A549 (cell line): Measurements from ENCODE around the gene ARHGAP10. TPM values are rescaled to one million over a fixed set of nuclear protein-coding genes. Genes with fewer than 3 reads are reported as not detected.

ENCODE experiments used
- ATAC-seq, 2 experiments: fragments of 200-7000 bp in 1 of 2; fragments of >200 bp in 1 of 2; cut with Nextera tagmentation in 1 of 2; cut with Tn5 transposase in 1 of 2; 3 replicates each; pipeline versions ENCODE4 v1.8.0 to v1.9.1; 2018 to 2020; ENCODE audit warnings: mild to moderate bottlenecking in 1 of 2, moderate library complexity in 1 of 2
- CTCF ChIA-PET: fragments of 300-600 bp; sonication (Branson Sonifier 250); formaldehyde crosslinking; extraction: SDS; loops from one replicate; lab custom pipeline; 2021; ENCODE audit warnings: antibody characterized with exemption, inconsistent platforms; lab: Yijun Ruan, JAX
- POLR2A ChIA-PET: fragments of 350-600 bp; formaldehyde crosslinking; extraction: SDS; loops from one replicate; lab custom pipeline; 2021; ENCODE audit warnings: antibody characterized with exemption, inconsistent platforms; lab: Yijun Ruan, JAX
- DNase-seq, 2 experiments: peaks; one replicate each; pipeline versions ENCODE4 v3.0.0 to v3.0.0-alpha.2; 2011 to 2016; ENCODE audit warnings: low read depth in 1 of 2, low spot score in 1 of 2
- FAIRE-seq: peaks from 2 replicates; lab custom pipeline; 2011; peaks lifted over from hg19 to GRCh38; lab: Jason Lieb, UNC
- H3K27ac ChIP-seq, 2 experiments: fragments of >200 bp; sonication (Bioruptor Twin); formaldehyde crosslinking; 3 replicates each; pipeline ENCODE4 v1.5.1; 2016 to 2017
- H3K4me1 ChIP-seq: fragments of >200 bp; sonication (Bioruptor Twin); formaldehyde crosslinking; 3 replicates; pipeline ENCODE4 v1.6.1; 2016
- H3K4me2 ChIP-seq: fragments of >200 bp; sonication (Bioruptor Twin); formaldehyde crosslinking; 3 replicates; pipeline ENCODE4 v1.6.1; 2016
- H3K4me3 ChIP-seq: fragments of >200 bp; sonication (Bioruptor Twin); formaldehyde crosslinking; 3 replicates; pipeline ENCODE4 v1.5.1; 2016
- H3K9me3 ChIP-seq: fragments of >200 bp; sonication (Bioruptor Twin); formaldehyde crosslinking; 3 replicates; pipeline ENCODE4 v1.6.1; 2016
- ATOH8 ChIP-seq: fragments of 250-450 bp; sonication (Bioruptor Pico); IDR thresholded peaks from 2 replicates; pipeline ENCODE4 v1.5.0; 2020; ENCODE audit warnings: low read depth, mild to moderate bottlenecking, moderate library complexity
- BHLHE40 ChIP-seq: IDR thresholded peaks from 2 replicates; pipeline ENCODE4 v1.6.1; 2012; ENCODE audit warnings: low read depth, low read length, inconsistent platforms
- CBX2 ChIP-seq: fragments of 200-600 bp; sonication (generic); IDR thresholded peaks from 2 replicates; pipeline ENCODE4 v1.6.1; 2016; ENCODE audit warnings: low read depth, mild to moderate bottlenecking, borderline replicate concordance
- CBX8 ChIP-seq: fragments of 200-600 bp; sonication (generic); IDR thresholded peaks from 2 replicates; pipeline ENCODE4 v1.6.1; 2016
- CEBPB ChIP-seq, 2 experiments: fragments of >200 bp in 1 of 2; sonication (Bioruptor Twin) in 1 of 2; formaldehyde crosslinking in 1 of 2; IDR thresholded peaks; 2 replicates each; pipeline ENCODE4 v1.6.1; 2012 to 2016
- CHD2 ChIP-seq: fragments of 150-350 bp; IDR thresholded peaks from 2 replicates; pipeline ENCODE4 v1.6.1; 2014; ENCODE audit warnings: low read length; ENCODE audit not compliant: partially characterized antibody
- EP300 ChIP-seq, 2 experiments: fragments of >200 bp; sonication (Bioruptor Twin); formaldehyde crosslinking; IDR thresholded peaks; 2 replicates in 1 of 2; 3 replicates in 1 of 2; pipeline ENCODE4 v1.6.1; 2016 to 2017
- ESRRA ChIP-seq: fragments of 150-350 bp; IDR thresholded peaks from 2 replicates; pipeline ENCODE4 v1.6.1; 2014; ENCODE audit warnings: mild to moderate bottlenecking, low read length, borderline replicate concordance
- FOSL2 ChIP-seq, 2 experiments: fragments of 450-650 bp in 1 of 2; fragments of >200 bp in 1 of 2; sonication (Bioruptor Twin) in 1 of 2; formaldehyde crosslinking; IDR thresholded peaks; 2 replicates each; pipeline versions ENCODE4 v1.5.0 to v1.6.1; 2016 to 2020; ENCODE audit warnings: mild to moderate bottlenecking in 1 of 2, moderate library complexity in 1 of 2
- HEYL ChIP-seq: fragments of 250-450 bp; sonication (Bioruptor Pico); IDR thresholded peaks from 2 replicates; pipeline ENCODE4 v1.8.0; 2021; ENCODE audit warnings: mild to moderate bottlenecking, moderate library complexity
- HOXB13 ChIP-seq: fragments of 250-450 bp; sonication (Bioruptor Pico); IDR thresholded peaks from 2 replicates; pipeline ENCODE4 v1.5.0; 2020; ENCODE audit warnings: low read depth, mild to moderate bottlenecking, moderate library complexity
- HOXB5 ChIP-seq: fragments of 250-450 bp; sonication (Bioruptor Pico); IDR thresholded peaks from 2 replicates; pipeline ENCODE4 v1.5.0; 2020; ENCODE audit warnings: mild to moderate bottlenecking, moderate library complexity
- JUN ChIP-seq, 2 experiments: fragments of >200 bp; sonication (Bioruptor Twin); formaldehyde crosslinking; IDR thresholded peaks; 2 replicates in 1 of 2; 3 replicates in 1 of 2; pipeline ENCODE4 v1.6.1; 2016 to 2017
- JUNB ChIP-seq: fragments of >200 bp; sonication (Bioruptor Twin); formaldehyde crosslinking; IDR thresholded peaks from 2 replicates; pipeline ENCODE4 v1.6.1; 2016
- KDM1A ChIP-seq: fragments of 200-600 bp; sonication (generic); IDR thresholded peaks from 2 replicates; pipeline ENCODE4 v1.6.1; 2016; ENCODE audit warnings: low read depth, mild to moderate bottlenecking
- MAFK ChIP-seq: fragments of 450-650 bp; IDR thresholded peaks from 2 replicates; pipeline ENCODE4 v1.6.1; 2014; ENCODE audit not compliant: partially characterized antibody
- MYC ChIP-seq: IDR thresholded peaks from 2 replicates; pipeline ENCODE4 v1.6.1; 2012; ENCODE audit warnings: mild to moderate bottlenecking, inconsistent platforms, low read length, improper control_type of control experiment, borderline replicate concordance
- NFE2L2 ChIP-seq: fragments of 150-350 bp; conservative IDR thresholded peaks from 2 replicates; pipeline ENCODE4 v1.6.1; 2014; ENCODE audit warnings: low read length
- NR3C1 ChIP-seq: fragments of >200 bp; sonication (Bioruptor Twin); formaldehyde crosslinking; IDR thresholded peaks from 3 replicates; pipeline ENCODE4 v1.6.1; 2017
- PBX3 ChIP-seq: IDR thresholded peaks from 2 replicates; pipeline ENCODE4 v1.6.1; 2012
- PHF8 ChIP-seq: fragments of 200-600 bp; sonication (generic); IDR thresholded peaks from 2 replicates; pipeline ENCODE4 v1.6.1; 2016; ENCODE audit warnings: low read depth, mild to moderate bottlenecking, antibody characterized with exemption, moderate library complexity, borderline replicate concordance
- POLR2A ChIP-seq: IDR thresholded peaks from 2 replicates; pipeline ENCODE4 v1.6.1; 2012; ENCODE audit warnings: mild to moderate bottlenecking, low read length
- POLR2AphosphoS2 ChIP-seq: conservative IDR thresholded peaks from 2 replicates; pipeline ENCODE4 v1.6.1; 2012; ENCODE audit warnings: low read length, improper control_type of control experiment, inconsistent platforms
- RAD21 ChIP-seq, 2 experiments: fragments of >200 bp in 1 of 2; sonication (Bioruptor Twin) in 1 of 2; formaldehyde crosslinking in 1 of 2; IDR thresholded peaks in 1 of 2; conservative IDR thresholded peaks in 1 of 2; 2 replicates in 1 of 2; 3 replicates in 1 of 2; pipeline ENCODE4 v1.6.1; 2012 to 2018; ENCODE audit warnings: inconsistent platforms in 1 of 2
- RFX5 ChIP-seq: fragments of 450-650 bp; IDR thresholded peaks from 2 replicates; pipeline ENCODE4 v1.7.1; 2014; ENCODE audit warnings: antibody characterized with exemption, mild to moderate bottlenecking, moderate library complexity
- RNF2 ChIP-seq: fragments of 200-600 bp; sonication (generic); IDR thresholded peaks from 2 replicates; pipeline ENCODE4 v1.6.1; 2016; ENCODE audit warnings: low read depth, mild to moderate bottlenecking, antibody characterized with exemption, moderate library complexity, borderline replicate concordance
- SMC3 ChIP-seq: fragments of >200 bp; sonication (Bioruptor Twin); formaldehyde crosslinking; IDR thresholded peaks from 3 replicates; pipeline ENCODE4 v1.6.1; 2018; ENCODE audit warnings: inconsistent platforms
- TFCP2L1 ChIP-seq: fragments of 250-450 bp; sonication (Bioruptor Pico); IDR thresholded peaks from 2 replicates; pipeline ENCODE4 v1.5.0; 2021; ENCODE audit warnings: mild to moderate bottlenecking
- TP53 ChIP-seq: fragments of 250-450 bp; sonication (Bioruptor Pico); IDR thresholded peaks from 2 replicates; pipeline ENCODE4 v1.5.0; 2021; ENCODE audit warnings: mild to moderate bottlenecking, moderate library complexity
- USF2 ChIP-seq: fragments of 450-650 bp; IDR thresholded peaks from 2 replicates; pipeline ENCODE4 v1.6.1; 2014; ENCODE audit warnings: antibody characterized with exemption
- ZSCAN20 ChIP-seq: fragments of 250-450 bp; sonication (Bioruptor Pico); IDR thresholded peaks from 2 replicates; pipeline ENCODE4 v1.8.0; 2022; ENCODE audit warnings: mild to moderate bottlenecking, moderate library complexity
- WGBS: methylation state at CpG from one replicate; pipeline ENCODE4 v1.1.6; 2017; ENCODE audit errors: missing lambda C conversion rate; 5-methylcytosine and 5-hydroxymethylcytosine counted together
- polyA plus RNA-seq, 4 experiments: library from polyadenylated mRNA; depleted of rRNA in 3 of 4; stranded (reverse); fragments of >200 nt; fragmentation: RNase III in 1 of 4; extraction: RNeasy Plus Mini Kit Qiagen cat#74134 plus additional on column Dnase treatment in 1 of 4; gene quantifications; 2 replicates in 3 of 4; 3 replicates in 1 of 4; pipeline ENCODE4 v1.2.3, GENCODE V29; 2011 to 2017

ARHGAP10 gene
- polyA plus RNA-seq, 2 of the 4 experiments (the other 2 are of a cell fraction), result 7.0 to 7.2 TPM

GRCh38 chr4:147864607-147865006, 132.7 kb downstream of the ARHGAP10 start:
- Histone ChIP-seq H3K4me3 (no peak overlapping the region), H3K27ac (no peak overlapping the region), H3K9me3 (no peaks in the 10 kb centered on the region), H3K4me2 (no peak overlapping the region), H3K4me1 (no peaks in the 10 kb centered on the region)
- FAIRE-seq (no peak), DNase-seq (no peak), ATAC-seq (no peak)
- no peak for TF ChIP-seq ESRRA
- no peak for TF ChIP-seq BHLHE40
- TF ChIP-seq ZSCAN20 (CRISPR knock-in tag), result no peak
- TF ChIP-seq POLR2A, result no peak
- no peak for TF ChIP-seq HOXB13 (CRISPR knock-in tag)
- no peak for TF ChIP-seq SMC3
- CTCF ChIA-PET, result interaction anchor here (3.8 to 7.0 kb wide), 3 partner anchors 133 to 171 kb away, joined by 37 to 71 read pairs (median 41); partner anchors contain the start of gene ARHGAP10
- POLR2A ChIA-PET, result no interaction called here
- WGBS, result 71% methylated on average over 5 of the region's 5 CpGs

GRCh38 chr4:147865926-147866325, 134.0 kb downstream of the ARHGAP10 start:
- no peaks in the 10 kb centered on the region for H3K4me1 ChIP-seq
- TF ChIP-seq KDM1A, result no peak
- no peak for TF ChIP-seq TFCP2L1 (CRISPR knock-in tag)
- no peak for TF ChIP-seq MYC
- TF ChIP-seq NR3C1, result no peak
- no peak for TF ChIP-seq PHF8
- no peak for TF ChIP-seq ATOH8 (CRISPR knock-in tag)
- no peak for TF ChIP-seq JUN (IDR thresholded peaks at IDR 0.05)
- no peak for TF ChIP-seq BHLHE40
- no peak for TF ChIP-seq CEBPB (IDR thresholded peaks at IDR 0.05)
- no peak for TF ChIP-seq CHD2
- no peak for TF ChIP-seq MAFK
- no peak for TF ChIP-seq HOXB5 (CRISPR knock-in tag)
- TF ChIP-seq EP300 (IDR thresholded peaks at IDR 0.05), result no peak
- no peak for TF ChIP-seq NFE2L2
- no peak for TF ChIP-seq RFX5
- TF ChIP-seq TP53 (CRISPR knock-in tag), result no peak
- ChIA-PET POLR2A (no interaction called here), CTCF (interaction anchor here (0.6 to 7.0 kb wide), 36 partner anchors 9 to 845 kb away, joined by 3 to 71 read pairs (median 12); partner anchors contain the start of genes ARHGAP10 and PRMT9)
- no peak for ATAC-seq
- H3K4me2 ChIP-seq, result no peak overlapping the region
- no peaks in the 10 kb centered on the region for H3K9me3 ChIP-seq
- no peak overlapping the region for H3K27ac ChIP-seq
- no peak overlapping the region for H3K4me3 ChIP-seq
- no peak for FAIRE-seq
- 51% methylated on average over 3 of the region's 3 CpGs for WGBS
- no peak for DNase-seq

- no peak overlapping the region for H3K4me2 ChIP-seq
- DNase-seq (peak; percentile 33 to 78), FAIRE-seq (peak; percentile 87), ATAC-seq (peak; percentile 92 to 98)
- no peaks in the 10 kb centered on the region for H3K4me1 ChIP-seq
- H3K9me3 ChIP-seq, result no peaks in the 10 kb centered on the region
- WGBS, result 3% methylated on average over 2 of the region's 2 CpGs
- POLR2A ChIA-PET, result interaction anchor here (0.6 to 2.2 kb wide), 3 partner anchors 135 to 224 kb away, joined by 3 to 7 read pairs (median 4); partner anchors contain the start of genes ARHGAP10 and PRMT9
- CTCF ChIA-PET, result interaction anchor here (0.6 to 7.0 kb wide), 89 partner anchors 9 to 853 kb away, joined by 3 to 71 read pairs (median 5); partner anchors contain the start of genes ARHGAP10, PRMT9 and TMEM184C
- no peak overlapping the region for H3K4me3 ChIP-seq
- no peak overlapping the region for H3K27ac ChIP-seq
- TF ChIP-seq USF2 (no peak), JUN (IDR thresholded peaks at IDR 0.05) (no peak), RAD21 (conservative IDR thresholded peaks at IDR 0.05 in 1 of 2, IDR thresholded peaks at IDR 0.05 in 1 of 2) (peak; percentile 98), NFE2L2 (no peak), CBX2 (no peak), PBX3 (no peak), NR3C1 (no peak), CEBPB (IDR thresholded peaks at IDR 0.05) (no peak), TFCP2L1 (CRISPR knock-in tag) (no peak), ZSCAN20 (CRISPR knock-in tag) (no peak), CBX8 (no peak), HOXB5 (CRISPR knock-in tag) (no peak), RNF2 (no peak), HEYL (no peak), JUNB (no peak), FOSL2 (IDR thresholded peaks at IDR 0.05) (no peak), FOSL2 (CRISPR knock-in tag; IDR thresholded peaks at IDR 0.05) (no peak), POLR2AphosphoS2 (no peak), TP53 (CRISPR knock-in tag) (no peak)
These were observed 134.8 kb downstream of the ARHGAP10 start for GRCh38 chr4:147866532-147867271.
